GM23248 (cell line): Measurements from ENCODE around the gene ECT2L. TPM values are rescaled to one million over a fixed set of nuclear protein-coding genes. Genes with fewer than 3 reads are reported as not detected.
A peak's percentile ranks its signal among the peaks of the same experiment; 100 is the strongest.

ENCODE experiments used
- DNase-seq: peaks from one replicate; pipeline ENCODE4 v3.0.0-alpha.2; 2015
- H2AFZ ChIP-seq: fragments of 200-600 bp; sonication (generic); 2 replicates; pipeline ENCODE4 v1.6.1; 2016; ENCODE audit warnings: antibody characterized with exemption
- H3F3A ChIP-seq: fragments of 200-600 bp; sonication (generic); 2 replicates; pipeline ENCODE4 v1.6.1; 2016; ENCODE audit warnings: mild to moderate bottlenecking, antibody characterized with exemption, mixed run types; ENCODE audit not compliant: insufficient read depth
- H3K27ac ChIP-seq: fragments of 200-600 bp; sonication (generic); 2 replicates; pipeline ENCODE4 v1.5.1; 2016; ENCODE audit warnings: mild to moderate bottlenecking
- H3K27me3 ChIP-seq: fragments of 200-600 bp; sonication (generic); replicated peaks from 2 replicates; pipeline ENCODE4 v1.6.1; 2016; ENCODE audit warnings: mild to moderate bottlenecking; ENCODE audit not compliant: insufficient read depth
- H3K36me3 ChIP-seq: fragments of 200-600 bp; sonication (generic); 2 replicates; pipeline ENCODE4 v1.6.1; 2016; ENCODE audit warnings: low read depth, mild to moderate bottlenecking
- H3K4me1 ChIP-seq: fragments of 200-600 bp; sonication (generic); 2 replicates; pipeline ENCODE4 v1.6.1; 2016; ENCODE audit warnings: mild to moderate bottlenecking; ENCODE audit not compliant: insufficient read depth
- H3K4me2 ChIP-seq: fragments of 200-600 bp; sonication (generic); one replicate; pipeline ENCODE4 v1.6.1; 2016; ENCODE audit warnings: mild to moderate bottlenecking; ENCODE audit not compliant: unreplicated experiment
- H3K4me3 ChIP-seq: fragments of 200-600 bp; sonication (generic); 2 replicates; pipeline ENCODE4 v1.5.1; 2016; ENCODE audit warnings: mild to moderate bottlenecking
- H3K79me2 ChIP-seq: fragments of 200-600 bp; sonication (generic); 2 replicates; pipeline ENCODE4 v1.6.1; 2016; ENCODE audit warnings: mild to moderate bottlenecking; ENCODE audit not compliant: insufficient read depth
- H3K9ac ChIP-seq: fragments of 200-600 bp; sonication (generic); 2 replicates; pipeline ENCODE4 v1.6.1; 2016; ENCODE audit warnings: mild to moderate bottlenecking
- H3K9me2 ChIP-seq: fragments of 200-600 bp; sonication (generic); 2 replicates; pipeline ENCODE4 v1.6.1; 2016; ENCODE audit warnings: mixed run types, mild to moderate bottlenecking, moderate library complexity; ENCODE audit not compliant: insufficient read depth
- H3K9me3 ChIP-seq: fragments of 200-600 bp; sonication (generic); one replicate; pipeline ENCODE4 v1.6.1; 2017; ENCODE audit warnings: low read depth
- H4K20me1 ChIP-seq: fragments of 200-600 bp; sonication (generic); 2 replicates; pipeline ENCODE4 v1.6.0; 2016; ENCODE audit not compliant: insufficient read depth
- EZH2 ChIP-seq: fragments of 200-600 bp; sonication (generic); IDR thresholded peaks from 2 replicates; pipeline ENCODE4 v1.6.1; 2018; ENCODE audit warnings: antibody characterized with exemption, mild to moderate bottlenecking; ENCODE audit not compliant: insufficient read depth, poor library complexity, severe bottlenecking
- EZH2phosphoT487 ChIP-seq: fragments of 200-600 bp; sonication (generic); IDR thresholded peaks from 2 replicates; pipeline ENCODE4 v1.6.1; 2018; ENCODE audit warnings: antibody characterized with exemption, moderate library complexity, mild to moderate bottlenecking, low read depth; ENCODE audit not compliant: insufficient read depth
- WGBS, 2 experiments: methylation state at CpG; one replicate each; pipeline ENCODE4 v1.1.6; 2015 to 2017; ENCODE audit warnings: low lambda C conversion rate in 2 of 2, low coverage in 1 of 2; ENCODE audit errors: missing lambda C conversion rate in 2 of 2; 5-methylcytosine and 5-hydroxymethylcytosine counted together
- in situ Hi-C: fragments of 300-500 bp; cut with MboI; formaldehyde crosslinking; loops from 2 replicates; pipeline ENCODE4 v1.15.0; 2020
- polyA plus RNA-seq: library from polyadenylated mRNA; unstranded; fragments of >200 nt; fragmentation: Nextera tagmentation; extraction: Ambion mirVana; gene quantifications from 2 replicates; pipeline ENCODE4 v1.2.1, GENCODE V29; 2016
- total RNA-seq: library from RNA; depleted of rRNA; stranded (reverse); fragments of >200 nt; shearing (Covaris generic); gene quantifications from 2 replicates; pipeline ENCODE4 v1.2.3, GENCODE V29; 2014

ECT2L gene
- total and polyA plus RNA-seq, 2 experiments from 2014 or later: not detected

DNA sequence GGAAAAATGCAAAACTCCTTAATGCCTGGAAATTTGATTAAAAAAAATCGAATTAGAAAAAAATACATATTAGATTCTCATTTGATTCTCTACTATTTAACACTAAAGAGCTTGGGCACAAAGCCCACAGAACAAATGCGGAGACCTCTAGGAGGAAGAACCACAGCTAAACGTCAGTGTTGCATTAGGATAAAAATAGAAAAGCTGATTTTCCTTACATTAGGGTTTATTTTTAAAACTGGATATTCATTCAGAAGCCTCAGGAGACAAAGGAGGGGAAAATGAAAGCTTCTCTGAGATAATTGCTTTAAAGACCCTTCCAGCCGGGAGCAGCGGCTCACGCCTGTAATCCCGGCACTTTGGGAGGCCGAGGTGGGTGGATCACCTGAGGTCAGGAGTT is 77.3 kb downstream of the ECT2L start:
- H3K4me3 ChIP-seq: no peak overlapping the region
- no peak overlapping the region for H3K27ac ChIP-seq
- no peak for DNase-seq
- H3K79me2 ChIP-seq: no peaks in the 10 kb centered on the region
- H3K9me2 ChIP-seq: no peaks in the 10 kb centered on the region
- H3K4me2 ChIP-seq: no peak overlapping the region
- no peaks in the 10 kb centered on the region for H3K27me3 ChIP-seq
- no peak overlapping the region for H3K9ac ChIP-seq
- in situ Hi-C loops: no loop called here
- no peaks in the 10 kb centered on the region for H3K36me3 ChIP-seq
- no peaks in the 10 kb centered on the region for H3K4me1 ChIP-seq
- H2AFZ ChIP-seq: no peak overlapping the region
- no peaks in the 10 kb centered on the region for H4K20me1 ChIP-seq
- H3K9me3 ChIP-seq: no peaks in the 10 kb centered on the region
- no peak for TF ChIP-seq EZH2phosphoT487
- no peaks in the 10 kb centered on the region for H3F3A ChIP-seq
- WGBS, 2 experiments: 86 to 87% methylated on average over 8 of the region's 8 CpGs

DNA sequence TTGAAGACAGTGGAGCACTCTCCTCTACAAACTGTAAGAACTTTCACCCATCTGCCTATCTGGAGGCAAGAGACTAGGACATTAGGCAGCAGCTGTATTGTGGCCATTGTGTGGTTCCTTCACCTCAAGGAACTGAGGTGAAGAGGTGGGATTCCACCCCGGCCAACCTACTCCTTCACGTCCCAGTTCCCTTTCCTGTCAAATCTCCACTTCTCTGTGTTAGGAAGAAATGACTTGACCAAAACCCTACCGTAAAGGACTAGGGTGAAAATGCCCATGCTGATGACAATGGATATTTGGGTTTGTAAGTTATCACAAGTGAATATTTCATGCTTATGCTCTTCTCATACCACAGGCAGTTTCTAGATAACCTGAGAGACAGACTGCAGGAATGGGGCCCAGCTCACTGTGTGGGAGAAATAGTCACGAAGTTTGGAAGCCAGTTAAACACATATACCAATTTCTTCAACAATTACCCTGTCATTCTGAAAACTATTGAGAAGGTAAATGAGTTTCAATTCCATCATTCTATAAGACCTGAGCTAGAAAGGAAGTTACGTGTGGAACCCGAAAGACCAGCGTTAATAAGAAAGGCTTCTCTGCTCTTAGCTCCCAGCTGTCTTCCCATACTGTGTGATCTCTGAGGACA is 86.6 kb downstream of the ECT2L start:
- no peaks in the 10 kb centered on the region for H4K20me1 ChIP-seq
- no peak overlapping the region for H3K4me3 ChIP-seq

DNA sequence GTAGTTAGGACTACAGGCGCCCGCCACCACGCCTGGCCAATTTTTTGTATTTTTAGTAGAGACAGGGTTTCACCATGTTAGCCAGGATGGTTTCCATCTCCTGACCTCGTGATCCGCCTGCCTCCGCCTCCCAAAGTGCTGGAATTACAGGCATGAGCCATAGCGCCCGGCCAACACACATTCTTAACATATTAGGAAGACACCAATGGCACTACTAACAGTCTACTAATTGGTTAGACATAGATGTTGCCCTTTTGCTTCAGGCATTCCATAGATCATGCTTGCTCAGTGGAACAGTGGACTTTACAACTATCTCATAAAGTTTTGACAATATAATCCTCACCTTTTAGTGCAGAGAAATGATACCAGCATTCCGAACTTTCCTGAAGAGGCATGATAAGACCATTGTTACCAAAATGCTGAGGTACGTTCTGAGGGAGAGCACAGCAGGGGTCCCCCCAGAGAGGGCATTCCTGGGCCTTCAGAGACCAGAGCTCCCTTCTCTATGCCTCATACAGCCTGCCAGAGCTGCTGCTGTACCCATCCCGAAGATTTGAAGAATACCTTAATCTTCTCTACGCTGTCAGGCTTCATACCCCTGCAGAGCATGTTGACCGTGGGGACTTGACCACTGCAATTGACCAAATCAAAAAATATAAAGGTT is 89.4 kb downstream of the ECT2L start:
- H3K4me2 ChIP-seq: no peak overlapping the region

More for the DNA sequence above, 86.6 kb downstream of the ECT2L start:
- no peak for TF ChIP-seq EZH2phosphoT487
- no peak for TF ChIP-seq EZH2
- no peak for DNase-seq
- Histone ChIP-seq H2AFZ (no peak overlapping the region), H3F3A (no peaks in the 10 kb centered on the region), H3K9ac (no peak overlapping the region), H3K4me1 (no peaks in the 10 kb centered on the region), H3K27me3 (no peaks in the 10 kb centered on the region), H3K9me2 (no peaks in the 10 kb centered on the region), H3K36me3 (no peaks in the 10 kb centered on the region), H3K4me2 (no peak overlapping the region), H3K79me2 (no peaks in the 10 kb centered on the region), H3K9me3 (no peaks in the 10 kb centered on the region), H3K27ac (no peak overlapping the region)
- in situ Hi-C loops: no loop called here
- 94 to 97% methylated on average over 7 of the region's 7 CpGs for WGBS, 2 experiments

DNA sequence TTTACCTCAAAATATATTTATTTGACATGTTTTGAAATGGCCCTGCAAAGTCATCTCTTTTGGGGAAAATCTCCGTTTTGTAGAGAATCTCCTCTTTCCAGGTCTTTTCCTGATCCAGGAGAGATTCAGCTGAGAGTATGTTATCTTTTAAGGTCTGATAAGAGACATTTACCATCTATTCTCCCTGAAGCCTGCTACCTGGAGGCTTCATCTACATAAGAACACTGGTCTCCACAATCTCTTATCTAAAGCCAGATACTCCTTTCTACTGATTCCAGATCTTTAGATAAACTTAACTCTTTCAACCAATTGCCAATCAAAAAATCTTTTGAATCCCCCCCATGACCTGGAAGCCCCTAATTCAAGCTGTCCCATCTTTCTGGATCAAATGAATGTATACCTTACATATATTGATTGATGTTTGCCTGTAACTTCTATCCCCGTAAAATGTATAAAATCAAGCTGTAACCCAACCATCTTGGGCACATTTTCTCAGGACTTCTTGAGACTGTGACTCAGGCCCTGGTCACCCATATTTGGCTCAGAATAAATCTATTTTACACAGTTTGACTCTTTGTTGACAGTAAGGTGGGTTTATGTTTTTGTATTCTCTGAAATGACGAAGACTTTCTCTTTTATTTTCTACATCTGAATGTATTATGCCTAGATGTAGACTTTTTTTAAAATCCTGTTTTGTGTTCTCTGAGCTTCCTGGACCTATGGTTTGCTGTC is 95.5 kb downstream of the ECT2L start:
- 88 to 93% methylated on average over 3 of the region's 3 CpGs for WGBS, 2 experiments

More for the DNA sequence above, 89.4 kb downstream of the ECT2L start:
- Histone ChIP-seq H3K27me3 (no peaks in the 10 kb centered on the region), H2AFZ (no peak overlapping the region), H3K9me3 (no peaks in the 10 kb centered on the region), H3K4me3 (no peak overlapping the region), H3K79me2 (no peaks in the 10 kb centered on the region), H3K27ac (no peak overlapping the region), H3K9me2 (no peaks in the 10 kb centered on the region), H3K4me1 (no peaks in the 10 kb centered on the region), H4K20me1 (no peaks in the 10 kb centered on the region), H3F3A (no peaks in the 10 kb centered on the region), H3K36me3 (no peaks in the 10 kb centered on the region), H3K9ac (no peak overlapping the region)
- DNase-seq: no peak
- TF ChIP-seq EZH2 (no peak), EZH2phosphoT487 (no peak)
- in situ Hi-C loops: no loop called here
- 92 to 93% methylated on average over 12 to 13 of the region's 13 CpGs for WGBS, 2 experiments

More for the DNA sequence above, 95.5 kb downstream of the ECT2L start:
- Histone ChIP-seq H3K9me2 (no peaks in the 10 kb centered on the region), H3K4me2 (no peak overlapping the region), H2AFZ (no peak overlapping the region), H3K9ac (no peak overlapping the region), H3K4me3 (no peak overlapping the region), H3K27me3 (no peaks in the 10 kb centered on the region), H3F3A (no peaks in the 10 kb centered on the region), H3K79me2 (no peaks in the 10 kb centered on the region), H4K20me1 (no peaks in the 10 kb centered on the region), H3K9me3 (no peaks in the 10 kb centered on the region), H3K27ac (no peak overlapping the region), H3K36me3 (no peaks in the 10 kb centered on the region), H3K4me1 (no peaks in the 10 kb centered on the region)
- in situ Hi-C loops: no loop called here
- no peak for TF ChIP-seq EZH2
- TF ChIP-seq EZH2phosphoT487: no peak
- peak; percentile 46 for DNase-seq
